ENCODE data around the gene SPOCK1. TPM values are rescaled to one million over a fixed set of nuclear protein-coding genes. Genes with fewer than 3 reads are reported as not detected.

Gene SPOCK1
- polyA plus RNA-seq, 1 experiment, result 76.0 TPM

DNA sequence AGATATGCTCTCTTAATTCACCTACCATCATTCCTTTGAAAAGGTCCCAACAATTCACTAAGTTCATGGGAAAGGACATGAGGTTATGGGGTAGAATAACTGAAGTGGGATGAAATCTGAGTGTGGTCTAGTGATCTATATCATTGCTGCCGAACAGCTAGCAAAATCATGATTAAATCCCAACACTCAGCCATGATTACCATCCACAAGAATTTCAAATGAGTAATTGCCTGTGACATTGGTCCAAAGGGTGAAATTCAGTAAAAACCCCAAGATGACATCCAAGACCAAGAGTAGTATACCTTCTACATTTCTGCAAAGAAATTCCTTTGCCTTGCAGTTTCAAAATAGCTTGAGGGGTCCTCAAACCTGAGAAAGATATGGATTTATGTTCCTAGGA, 225.6 kb downstream of the SPOCK1 start:
- ChIA-PET POLR2A (no interaction called here), CTCF (no interaction called here)
- H3K4me3 ChIP-seq (ENCODE audit: low read depth, low read length), result no peak overlapping the region
- no peaks in the 10 kb centered on the region for H3K27me3 ChIP-seq (ENCODE audit: control insufficient read depth, insufficient read depth, low read length)
- TF ChIP-seq, protein P1, sequence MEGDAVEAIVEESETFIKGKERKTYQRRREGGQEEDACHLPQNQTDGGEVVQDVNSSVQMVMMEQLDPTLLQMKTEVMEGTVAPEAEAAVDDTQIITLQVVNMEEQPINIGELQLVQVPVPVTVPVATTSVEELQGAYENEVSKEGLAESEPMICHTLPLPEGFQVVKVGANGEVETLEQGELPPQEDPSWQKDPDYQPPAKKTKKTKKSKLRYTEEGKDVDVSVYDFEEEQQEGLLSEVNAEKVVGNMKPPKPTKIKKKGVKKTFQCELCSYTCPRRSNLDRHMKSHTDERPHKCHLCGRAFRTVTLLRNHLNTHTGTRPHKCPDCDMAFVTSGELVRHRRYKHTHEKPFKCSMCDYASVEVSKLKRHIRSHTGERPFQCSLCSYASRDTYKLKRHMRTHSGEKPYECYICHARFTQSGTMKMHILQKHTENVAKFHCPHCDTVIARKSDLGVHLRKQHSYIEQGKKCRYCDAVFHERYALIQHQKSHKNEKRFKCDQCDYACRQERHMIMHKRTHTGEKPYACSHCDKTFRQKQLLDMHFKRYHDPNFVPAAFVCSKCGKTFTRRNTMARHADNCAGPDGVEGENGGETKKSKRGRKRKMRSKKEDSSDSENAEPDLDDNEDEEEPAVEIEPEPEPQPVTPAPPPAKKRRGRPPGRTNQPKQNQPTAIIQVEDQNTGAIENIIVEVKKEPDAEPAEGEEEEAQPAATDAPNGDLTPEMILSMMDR (IDR thresholded peaks at IDR 0.05; ENCODE audit: low read depth, low read length), result no peak
- no peak overlapping the region for H3K27ac ChIP-seq (ENCODE audit: low read depth, low read length)
- no peak for DNase-seq (ENCODE audit: low read depth, low spot score)
- H3K9me3 ChIP-seq (ENCODE audit: control insufficient read depth, insufficient read depth, low read length), result no peaks in the 10 kb centered on the region

DNA sequence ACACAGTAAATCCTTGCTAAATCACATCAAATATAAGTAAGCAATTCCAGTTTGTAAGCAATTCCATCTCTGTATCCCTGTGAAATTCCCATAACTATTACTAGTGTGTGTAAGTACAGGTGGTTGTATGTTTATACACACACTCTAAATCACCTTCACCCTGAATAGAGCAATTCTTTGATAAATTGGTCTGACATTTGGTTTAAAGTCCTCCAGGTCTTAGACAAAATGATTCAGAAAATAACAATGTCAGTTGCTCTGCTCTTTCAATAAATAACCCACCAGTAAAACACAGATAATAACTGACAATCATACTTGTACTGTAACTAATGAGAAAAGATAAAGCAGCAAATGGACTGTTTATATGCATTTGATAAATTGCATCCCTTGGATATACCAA, 226.3 kb downstream of the SPOCK1 start:
- ChIA-PET CTCF (no interaction called here), POLR2A (no interaction called here)
- Histone ChIP-seq H3K27ac (ENCODE audit: low read depth, low read length) (no peak overlapping the region), H3K27me3 (ENCODE audit: control insufficient read depth, insufficient read depth, low read length) (no peaks in the 10 kb centered on the region), H3K9me3 (ENCODE audit: control insufficient read depth, insufficient read depth, low read length) (no peaks in the 10 kb centered on the region), H3K4me3 (ENCODE audit: low read depth, low read length) (no peak overlapping the region)
- DNase-seq (ENCODE audit: low read depth, low spot score), result no peak
- TF ChIP-seq, protein P1 (IDR thresholded peaks at IDR 0.05; ENCODE audit: low read depth, low read length), result no peak

DNA sequence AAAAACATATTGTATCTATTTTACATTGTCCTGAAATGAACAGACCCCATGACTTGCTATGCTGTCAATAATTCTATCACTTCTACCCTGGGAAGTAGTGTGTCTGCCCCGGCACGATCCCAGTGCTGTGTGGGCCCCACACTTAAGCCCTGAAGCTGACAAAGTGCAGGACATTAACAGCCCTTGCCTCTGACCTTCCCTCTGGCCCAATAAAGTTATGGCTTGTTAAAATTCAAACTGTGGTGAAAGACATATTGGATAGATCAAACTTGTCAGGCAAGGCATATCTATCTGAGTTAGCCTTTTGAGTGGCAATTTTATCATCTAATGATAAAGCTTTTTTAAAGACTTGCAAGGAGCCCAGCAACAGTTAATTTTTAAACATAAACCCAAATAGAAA, 229.2 kb downstream of the SPOCK1 start:
- Histone ChIP-seq H3K4me3 (ENCODE audit: low read depth, low read length) (no peak overlapping the region), H3K9me3 (ENCODE audit: control insufficient read depth, insufficient read depth, low read length) (no peaks in the 10 kb centered on the region), H3K27me3 (ENCODE audit: control insufficient read depth, insufficient read depth, low read length) (no peaks in the 10 kb centered on the region), H3K27ac (ENCODE audit: low read depth, low read length) (no peak overlapping the region)
- DNase-seq (ENCODE audit: low read depth, low spot score), result no peak
- TF ChIP-seq, protein P1 (IDR thresholded peaks at IDR 0.05; ENCODE audit: low read depth, low read length), result no peak
- ChIA-PET POLR2A (no interaction called here), CTCF (interaction anchor here (1.6 kb wide), 1 partner anchor 50 kb away, joined by 4 read pairs; no protein-coding TSS in a partner anchor)

DNA sequence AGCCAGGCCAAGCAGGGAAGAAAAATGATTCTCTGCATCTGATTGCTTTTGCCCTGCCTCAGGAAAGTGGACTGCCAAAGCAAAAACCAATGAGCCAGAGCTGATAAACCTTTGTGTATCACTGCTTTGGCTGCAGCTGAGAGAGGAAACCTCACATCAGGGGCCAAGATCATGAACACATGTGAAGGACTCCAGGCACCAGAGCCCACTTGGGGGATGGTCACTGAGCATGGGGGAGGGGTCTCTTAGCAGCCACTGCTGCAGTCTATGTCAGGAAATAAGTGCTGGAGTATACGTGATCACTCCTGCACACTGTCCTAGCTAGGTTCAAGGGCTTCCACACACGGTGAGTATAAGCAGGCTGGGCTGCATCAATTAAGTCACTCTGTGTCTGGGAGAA, 229.9 kb downstream of the SPOCK1 start:
- DNase-seq (ENCODE audit: low read depth, low spot score), result no peak
- ChIA-PET CTCF (interaction anchor here (1.6 kb wide), 1 partner anchor 51 kb away, joined by 4 read pairs; no protein-coding TSS in a partner anchor), POLR2A (no interaction called here)
- TF ChIP-seq, protein P1 (IDR thresholded peaks at IDR 0.05; ENCODE audit: low read depth, low read length), result no peak
- no peaks in the 10 kb centered on the region for H3K27me3 ChIP-seq (ENCODE audit: control insufficient read depth, insufficient read depth, low read length)
- no peak overlapping the region for H3K4me3 ChIP-seq (ENCODE audit: low read depth, low read length)
- H3K9me3 ChIP-seq (ENCODE audit: control insufficient read depth, insufficient read depth, low read length), result no peaks in the 10 kb centered on the region
- no peak overlapping the region for H3K27ac ChIP-seq (ENCODE audit: low read depth, low read length)

DNA sequence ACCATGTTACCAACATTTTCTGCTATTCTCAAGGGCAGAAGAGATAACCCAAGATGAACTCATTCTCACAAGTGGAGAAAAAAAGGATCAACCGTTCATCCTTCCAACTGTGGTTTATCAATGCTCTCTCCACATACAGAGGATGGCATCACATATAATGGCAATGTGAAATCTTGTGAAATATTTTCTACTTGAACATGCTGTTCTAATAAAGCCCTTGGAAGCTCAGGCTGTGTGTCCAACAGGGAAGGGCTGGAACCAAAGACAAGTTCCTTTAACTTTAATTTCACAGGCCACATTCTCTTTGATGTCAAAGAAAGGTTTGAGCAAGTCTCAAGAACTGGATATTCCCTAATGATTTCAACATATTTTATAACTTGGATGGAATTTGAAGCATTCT, 230.5 kb downstream of the SPOCK1 start:
- Histone ChIP-seq H3K9me3 (ENCODE audit: control insufficient read depth, insufficient read depth, low read length) (no peaks in the 10 kb centered on the region), H3K4me3 (ENCODE audit: low read depth, low read length) (no peak overlapping the region), H3K27ac (ENCODE audit: low read depth, low read length) (no peak overlapping the region), H3K27me3 (ENCODE audit: control insufficient read depth, insufficient read depth, low read length) (no peaks in the 10 kb centered on the region)
- ChIA-PET CTCF (interaction anchor here (1.0 kb wide), 1 partner anchor 9 kb away, joined by 13 read pairs; no protein-coding TSS in a partner anchor), POLR2A (no interaction called here)
- no peak for DNase-seq (ENCODE audit: low read depth, low spot score)
- TF ChIP-seq, protein P1 (IDR thresholded peaks at IDR 0.05; ENCODE audit: low read depth, low read length), result no peak

Data from AG04450 (cell line).